ENCODE measurements around the gene FAU. TPM values are rescaled to one million over a fixed set of nuclear protein-coding genes. Genes with fewer than 3 reads are reported as not detected.
A peak's percentile ranks its signal among the peaks of the same experiment; 100 is the strongest.

Gene FAU
- total and polyA plus RNA-seq, 10 of the 15 experiments (the other 5 are each of a cell fraction or from before 2014, with no cell fraction given), result 332 to 1,347 (median 990) TPM

- H3K79me2 ChIP-seq (ENCODE audit: control insufficient read depth, insufficient read depth, low read length), result peaks cover 31% of the 10 kb centered on the region
These were observed 6.5 kb upstream of the FAU start for GRCh38 chr11:65128182-65129145.

More at GRCh38 chr11:65128182-65129145, 6.5 kb upstream of the FAU start:
- intact Hi-C loops (cut with micrococcal nuclease; ENCODE audit: unreplicated experiment), result no loop called here
- POLR2A ChIA-PET, result interaction anchor here (0.5 to 1.2 kb wide), 4 partner anchors 7 to 78 kb away, joined by 3 read pairs; no protein-coding TSS in a partner anchor
- DNase-seq (ENCODE audit: low read depth, low spot score), result no peak
- Histone ChIP-seq H3K27ac (ENCODE audit: control insufficient read depth, insufficient read depth) (no peak overlapping the region), H2AFZ (ENCODE audit: control insufficient read depth, low read depth, low read length) (no peak overlapping the region), H3K9me3 (replicated peaks; ENCODE audit: control insufficient read depth, insufficient read depth, low read length) (no peaks in the 10 kb centered on the region), H3K36me3 (ENCODE audit: control insufficient read depth in 2 of 2, insufficient read depth in 2 of 2, low read length in 1 of 2) (peaks cover 38 to 42% of the 10 kb centered on the region in 2 experiments), H3K4me3 (no peak overlapping the region), H4K20me1 (ENCODE audit: control insufficient read depth, insufficient read depth) (0 out of 2 replicates have a peak, but pooled peaks cover 4% of the 10 kb centered on the region), H3K4me2 (ENCODE audit: control insufficient read depth, insufficient read depth) (no peak overlapping the region), H3K27me3 (replicated peaks in 1 of 2; ENCODE audit: control insufficient read depth in 2 of 2, insufficient read depth in 2 of 2, low read length in 1 of 2) (no peaks in the 10 kb centered on the region), H3K4me1 (ENCODE audit: control insufficient read depth, insufficient read depth, low read length) (peaks cover 18% of the 10 kb centered on the region), H3K9ac (ENCODE audit: control insufficient read depth, insufficient read depth, low read length) (no peak overlapping the region)
- 74% methylated on average over 15 of the region's 15 CpGs for WGBS (ENCODE audit: insufficient coverage, insufficient replicate concordance, low lambda C conversion rate, missing lambda C conversion rate)
- SMC1A ChIA-PET (ENCODE audit: uncharacterized antibody, unreplicated experiment), result no interaction called here
- no peak for ATAC-seq
- 0 out of 2 replicates have a peak, but pooled peaks have one; percentile 49 for TF ChIP-seq SMAD5 (IDR thresholded peaks at IDR 0.05; ENCODE audit: low read depth)
- TF ChIP-seq NR2F1 (conservative IDR thresholded peaks at IDR 0.05), result no peak
- TF ChIP-seq SMAD1 (IDR thresholded peaks at IDR 0.05; ENCODE audit: low read depth, partially characterized antibody), result no peak
- TF ChIP-seq SMC3 (IDR thresholded peaks at IDR 0.05; ENCODE audit: borderline replicate concordance, low read length), result no peak
- TF ChIP-seq POLR2A (IDR thresholded peaks at IDR 0.05; ENCODE audit: low read depth, low read length), result peak; percentile 13; the same call in 1 of the 2 replicates
- no peak for TF ChIP-seq ZNF622 (IDR thresholded peaks at IDR 0.05)
- TF ChIP-seq SUZ12 (IDR thresholded peaks at IDR 0.05; ENCODE audit: unreplicated experiment), result no peak
- in situ Hi-C loops (cut with MboI), result no loop called here
- no TSS peak for BruUV-seq (replicated peaks)
- RAD21 ChIA-PET (ENCODE audit: unreplicated experiment), result interaction anchor here (1.7 kb wide), 1 partner anchor 11 kb away, joined by 5 read pairs; the partner anchor contains the start of gene ZNHIT2
- CTCF ChIA-PET, result interaction anchor here (1.2 to 2.7 kb wide), 2 partner anchors 11 to 16 kb away, joined by 5 to 7 read pairs; partner anchors contain the start of genes TM7SF2 and ZNHIT2
- no peak for FAIRE-seq

All from GM12878 (cell line).